Mucosa of stomach (tissue), 1 donor: ENCODE measurements around the gene ITGB3.

Experiments used
- H3K27me3 ChIP-seq: one replicate; pipeline ENCODE4 v1.7.0; 2013; ENCODE audit warnings: mild to moderate bottlenecking, low read length; ENCODE audit not compliant: control insufficient read depth, insufficient read depth
- H3K36me3 ChIP-seq: one replicate; pipeline ENCODE4 v1.7.0; 2013; ENCODE audit warnings: low read length; ENCODE audit not compliant: control insufficient read depth, insufficient read depth
- H3K4me1 ChIP-seq: one replicate; pipeline ENCODE4 v1.7.0; 2013; ENCODE audit warnings: mild to moderate bottlenecking, low read length; ENCODE audit not compliant: control insufficient read depth, insufficient read depth
- H3K4me3 ChIP-seq: one replicate; pipeline ENCODE4 v1.7.0; 2013; ENCODE audit warnings: low read length
- H3K9ac ChIP-seq: one replicate; pipeline ENCODE4 v1.7.0; 2013; ENCODE audit warnings: mild to moderate bottlenecking, low read length, moderate library complexity
- H3K9me3 ChIP-seq: one replicate; pipeline ENCODE4 v1.7.0; 2013; ENCODE audit warnings: mild to moderate bottlenecking, low read length, moderate library complexity; ENCODE audit not compliant: control insufficient read depth
- donor health status: Pancreatic carcinoma.

Gene ITGB3

GRCh38 chr17:47285003-47285402 is 31.4 kb downstream of the ITGB3 start:
- peaks cover 9% of the 10 kb centered on the region for H3K4me1 ChIP-seq
- no peak overlapping the region for H3K4me3 ChIP-seq
- no peaks in the 10 kb centered on the region for H3K36me3 ChIP-seq
- no peaks in the 10 kb centered on the region for H3K9me3 ChIP-seq
- no peak overlapping the region for H3K9ac ChIP-seq
- H3K27me3 ChIP-seq = no peaks in the 10 kb centered on the region

GRCh38 chr17:47286198-47286914 is 32.7 kb downstream of the ITGB3 start:
- Histone ChIP-seq H3K27me3 (no peaks in the 10 kb centered on the region), H3K9ac (no peak overlapping the region), H3K9me3 (no peaks in the 10 kb centered on the region), H3K4me3 (no peak overlapping the region), H3K36me3 (no peaks in the 10 kb centered on the region), H3K4me1 (peaks cover 7% of the 10 kb centered on the region)

- no peaks in the 10 kb centered on the region for H3K36me3 ChIP-seq
- H3K27me3 ChIP-seq = no peaks in the 10 kb centered on the region
- peaks cover 7% of the 10 kb centered on the region for H3K4me1 ChIP-seq
- no peak overlapping the region for H3K4me3 ChIP-seq
- H3K9ac ChIP-seq = no peak overlapping the region
- no peaks in the 10 kb centered on the region for H3K9me3 ChIP-seq
Measured at GRCh38 chr17:47287068-47287467, 33.4 kb downstream of the ITGB3 start.

- H3K4me3 ChIP-seq = no peak overlapping the region
- H3K27me3 ChIP-seq = no peaks in the 10 kb centered on the region
- H3K4me1 ChIP-seq = peaks cover 7% of the 10 kb centered on the region
- no peak overlapping the region for H3K9ac ChIP-seq
- H3K36me3 ChIP-seq = no peaks in the 10 kb centered on the region
- no peaks in the 10 kb centered on the region for H3K9me3 ChIP-seq
Measured at GRCh38 chr17:47287639-47288038, 34.0 kb downstream of the ITGB3 start.

- no peaks in the 10 kb centered on the region for H3K9me3 ChIP-seq
- peaks cover 7% of the 10 kb centered on the region for H3K4me1 ChIP-seq
- no peak overlapping the region for H3K9ac ChIP-seq
- no peak overlapping the region for H3K4me3 ChIP-seq
- H3K27me3 ChIP-seq = no peaks in the 10 kb centered on the region
- H3K36me3 ChIP-seq = no peaks in the 10 kb centered on the region
Measured at GRCh38 chr17:47288531-47289116, 35.0 kb downstream of the ITGB3 start.

- Histone ChIP-seq H3K27me3 (no peaks in the 10 kb centered on the region), H3K9ac (no peak overlapping the region), H3K9me3 (no peaks in the 10 kb centered on the region), H3K4me3 (no peak overlapping the region), H3K4me1 (peaks cover 7% of the 10 kb centered on the region), H3K36me3 (no peaks in the 10 kb centered on the region)
Measured at GRCh38 chr17:47289302-47289701, 35.7 kb downstream of the ITGB3 start.

GRCh38 chr17:47290870-47291241 is 37.2 kb downstream of the ITGB3 start:
- Histone ChIP-seq H3K9me3 (no peaks in the 10 kb centered on the region), H3K9ac (no peak overlapping the region), H3K36me3 (no peaks in the 10 kb centered on the region), H3K4me3 (no peak overlapping the region), H3K27me3 (no peaks in the 10 kb centered on the region), H3K4me1 (peaks cover 7% of the 10 kb centered on the region)

GRCh38 chr17:47291242-47291873 is 37.7 kb downstream of the ITGB3 start:
- H3K36me3 ChIP-seq = no peaks in the 10 kb centered on the region
- peaks cover 7% of the 10 kb centered on the region for H3K4me1 ChIP-seq
- H3K9me3 ChIP-seq = no peaks in the 10 kb centered on the region
- H3K4me3 ChIP-seq = no peak overlapping the region
- no peak overlapping the region for H3K9ac ChIP-seq
- no peaks in the 10 kb centered on the region for H3K27me3 ChIP-seq

- H3K4me1 ChIP-seq = peaks cover 7% of the 10 kb centered on the region
- no peaks in the 10 kb centered on the region for H3K9me3 ChIP-seq
- H3K27me3 ChIP-seq = no peaks in the 10 kb centered on the region
- H3K36me3 ChIP-seq = no peaks in the 10 kb centered on the region
- no peak overlapping the region for H3K9ac ChIP-seq
- H3K4me3 ChIP-seq = no peak overlapping the region
Measured at GRCh38 chr17:47292206-47292605, 38.6 kb downstream of the ITGB3 start.

- no peaks in the 10 kb centered on the region for H3K9me3 ChIP-seq
- H3K9ac ChIP-seq = no peak overlapping the region
- H3K4me1 ChIP-seq = no peaks in the 10 kb centered on the region
- H3K36me3 ChIP-seq = no peaks in the 10 kb centered on the region
- H3K4me3 ChIP-seq = no peak overlapping the region
- no peaks in the 10 kb centered on the region for H3K27me3 ChIP-seq
Measured at GRCh38 chr17:47295037-47295873, 41.6 kb downstream of the ITGB3 start.

- Histone ChIP-seq H3K27me3 (no peaks in the 10 kb centered on the region), H3K4me1 (no peaks in the 10 kb centered on the region), H3K36me3 (no peaks in the 10 kb centered on the region), H3K4me3 (no peak overlapping the region), H3K9me3 (no peaks in the 10 kb centered on the region), H3K9ac (no peak overlapping the region)
Measured at GRCh38 chr17:47295874-47296255, 42.2 kb downstream of the ITGB3 start.
